Fibroblast of peridontal ligament (primary cell): ENCODE measurements around the gene PAX6.

Source experiments
- DNase-seq: peaks from one replicate; pipeline ENCODE4 v3.0.0-alpha.2; 2010; ENCODE audit errors: extremely low read depth

Gene PAX6

GRCh38 chr11:31822175-31822926 is 11.2 kb upstream of the PAX6 start:
- no peak for DNase-seq

GRCh38 chr11:31821766-31822165 is 10.6 kb upstream of the PAX6 start:
- DNase-seq: no peak

- no peak for DNase-seq
Measured at GRCh38 chr11:31821235-31821764, 10.2 kb upstream of the PAX6 start.

GRCh38 chr11:31820438-31820818 is 9.3 kb upstream of the PAX6 start:
- DNase-seq: no peak

- no peak for DNase-seq
Measured at GRCh38 chr11:31819621-31820437, 8.7 kb upstream of the PAX6 start.

GRCh38 chr11:31818874-31819331 is 7.8 kb upstream of the PAX6 start:
- DNase-seq: no peak

GRCh38 chr11:31818425-31818755 is 7.3 kb upstream of the PAX6 start:
- DNase-seq: no peak

GRCh38 chr11:31817621-31818424 is 6.7 kb upstream of the PAX6 start:
- no peak for DNase-seq

GRCh38 chr11:31817054-31817620 is 6.0 kb upstream of the PAX6 start:
- DNase-seq: no peak

GRCh38 chr11:31816468-31817053 is 5.4 kb upstream of the PAX6 start:
- DNase-seq: no peak

GRCh38 chr11:31815711-31816467 is 4.8 kb upstream of the PAX6 start:
- no peak for DNase-seq

GRCh38 chr11:31814176-31814868 is 3.2 kb upstream of the PAX6 start:
- DNase-seq: no peak

- DNase-seq: no peak
Measured at GRCh38 chr11:31813391-31814175, 2.5 kb upstream of the PAX6 start.

- no peak for DNase-seq
Measured at GRCh38 chr11:31812383-31813381, 1.6 kb upstream of the PAX6 start.

- DNase-seq: no peak
Measured at GRCh38 chr11:31809857-31810778, 1.0 kb downstream of the PAX6 start.

GRCh38 chr11:31809541-31809856 is 1.6 kb downstream of the PAX6 start:
- no peak for DNase-seq
